Epithelial cell of proximal tubule (primary cell): Measurements from ENCODE around the gene FCMR. TPM values are rescaled to one million over a fixed set of nuclear protein-coding genes. Genes with fewer than 3 reads are reported as not detected.
"Not testable (repeated sequence)": the region's sequence is repeated elsewhere in the genome, so short reads cannot be mapped to it uniquely, and the experiment has no call there.

Experiments
- DNase-seq: peaks from one replicate; pipeline ENCODE4 v3.0.0-alpha.2; 2011; ENCODE audit warnings: low read depth
- H3K4me3 ChIP-seq: 2 replicates; pipeline ENCODE4 v1.5.1; 2011; ENCODE audit warnings: low read depth, mild to moderate bottlenecking, low read length
- CTCF ChIP-seq: conservative IDR thresholded peaks from 2 replicates; pipeline ENCODE4 v1.5.1; 2012; ENCODE audit warnings: low read depth, mild to moderate bottlenecking, low read length
- total RNA-seq: library from RNA; depleted of rRNA; stranded (reverse); fragments of >200 nt; gene quantifications from 2 replicates; pipeline ENCODE4 v1.2.3, GENCODE V29; 2015

Gene FCMR
- total RNA-seq, 1 donor from 2014 or later = not detected

- no peak overlapping the region for H3K4me3 ChIP-seq
- TF ChIP-seq CTCF = no peak
- DNase-seq = no peak
These were observed 10.4 kb upstream of the FCMR start for GRCh38 chr1:206932177-206932576.

GRCh38 chr1:206931709-206932108 is 10.0 kb upstream of the FCMR start:
- no peak for TF ChIP-seq CTCF

GRCh38 chr1:206930210-206930798 is 8.6 kb upstream of the FCMR start:
- no peak overlapping the region for H3K4me3 ChIP-seq
- TF ChIP-seq CTCF = no peak
- no peak for DNase-seq

More at GRCh38 chr1:206931709-206932108, 10.0 kb upstream of the FCMR start:
- no peak for DNase-seq
- H3K4me3 ChIP-seq = no peak overlapping the region

GRCh38 chr1:206929524-206929923 is 7.8 kb upstream of the FCMR start:
- H3K4me3 ChIP-seq = no peak overlapping the region
- no peak for DNase-seq
- TF ChIP-seq CTCF = no peak

GRCh38 chr1:206926286-206926685 is 4.5 kb upstream of the FCMR start:
- DNase-seq = no peak
- TF ChIP-seq CTCF = no peak
- no peak overlapping the region for H3K4me3 ChIP-seq

GRCh38 chr1:206925106-206925736 is 3.5 kb upstream of the FCMR start:
- TF ChIP-seq CTCF = peak; percentile 30
- no peak overlapping the region for H3K4me3 ChIP-seq
- no peak for DNase-seq

GRCh38 chr1:206924592-206925105 is 2.9 kb upstream of the FCMR start:
- no peak overlapping the region for H3K4me3 ChIP-seq
- no peak for DNase-seq
- TF ChIP-seq CTCF = no peak

GRCh38 chr1:206923961-206924557 is 2.3 kb upstream of the FCMR start:
- not testable (repeated sequence) for H3K4me3 ChIP-seq, DNase-seq
